Activated T-helper 1 cell treated with anti-CD3 and anti-CD28 coated beads, Interleukin-12 subunit alpha, Interleukin-12 subunit beta, Interleukin-2, Interleukin-4 antibody, amounts not matched to agents 30 ng/mL and 10 ng/mL and 1 ng/mL, durations not matched to agents 14 hours and 24 hours and 36 hours (primary cell): ENCODE measurements around the gene INAFM2. TPM values are rescaled to one million over a fixed set of nuclear protein-coding genes. Genes with fewer than 3 reads are reported as not detected.

Experiments used
- DNase-seq: peaks from one replicate; pipeline ENCODE4 v3.0.0; 2021; ENCODE audit warnings: low spot score
- H3K27ac Mint-ChIP-seq: one replicate; pipeline ENCODE4 v1.8.0; 2021; ENCODE audit warnings: mild to moderate bottlenecking, mixed read lengths
- H3K27me3 Mint-ChIP-seq: one replicate; pipeline ENCODE4 v1.8.0; 2022; ENCODE audit warnings: mild to moderate bottlenecking, moderate library complexity, mixed read lengths; ENCODE audit not compliant: insufficient read depth
- H3K36me3 Mint-ChIP-seq: one replicate; pipeline ENCODE4 v1.8.0; 2021; ENCODE audit warnings: low read depth, mixed read lengths
- H3K4me1 Mint-ChIP-seq: one replicate; pipeline ENCODE4 v1.8.0; 2021; ENCODE audit warnings: low read depth, mixed read lengths
- H3K4me3 Mint-ChIP-seq: one replicate; pipeline ENCODE4 v1.8.0; 2021; ENCODE audit warnings: mild to moderate bottlenecking, moderate library complexity, mixed read lengths
- H3K9me3 Mint-ChIP-seq: one replicate; pipeline ENCODE4 v1.8.0; 2021; ENCODE audit warnings: mixed read lengths
- intact Hi-C: fragments of 100-400 bp; cut with micrococcal nuclease; formaldehyde crosslinking; loops from one replicate; pipeline ENCODE4 v1.15.1; 2024
- total RNA-seq: library from RNA; stranded (reverse); gene quantifications from 2 replicates; pipeline ENCODE4 v1.2.3, GENCODE V29; 2022

Gene INAFM2
- total RNA-seq, 1 donor from 2014 or later: 19.2 TPM

GRCh38 chr15:40358471-40359353, 35.2 kb downstream of the INAFM2 start:
- no peaks in the 10 kb centered on the region for H3K9me3 Mint-ChIP-seq
- peak overlapping the region; percentile 80 for H3K4me3 Mint-ChIP-seq
- peaks cover 25% of the 10 kb centered on the region for H3K27me3 Mint-ChIP-seq
- H3K36me3 Mint-ChIP-seq: no peaks in the 10 kb centered on the region
- peak overlapping the region; percentile 6 for H3K27ac Mint-ChIP-seq
- intact Hi-C loops: loop anchor here (1.0 kb wide), 4 partner anchors 10 to 47 kb away; partner anchors contain the start of genes INAFM2, IVD and KNSTRN
- H3K4me1 Mint-ChIP-seq: no peaks in the 10 kb centered on the region
- DNase-seq: peak; percentile 31

- DNase-seq: no peak
- intact Hi-C loops: no loop called here
Measured at GRCh38 chr15:40360015-40360414, 36.5 kb downstream of the INAFM2 start.

DNA sequence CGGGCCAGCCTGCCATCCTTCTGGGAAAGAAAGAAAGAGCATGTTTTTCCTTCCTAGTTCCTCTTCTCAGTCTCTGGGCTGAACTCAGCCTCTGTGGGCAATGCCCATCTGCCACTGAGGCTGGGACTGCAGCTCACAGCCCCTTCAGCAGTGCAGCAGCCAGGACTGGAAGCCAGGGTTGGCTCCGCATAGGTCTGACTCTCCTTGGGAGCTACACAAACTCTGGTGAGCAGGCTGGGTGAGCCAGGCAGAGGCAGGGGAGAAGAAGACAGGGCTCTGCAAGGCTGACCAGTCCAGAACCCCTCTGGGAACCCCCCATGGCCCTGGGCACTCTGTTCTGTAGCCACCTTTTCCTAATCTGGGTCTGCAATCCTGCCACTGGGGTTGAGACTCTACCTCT, 38.1 kb downstream of the INAFM2 start:
- peaks cover 17% of the 10 kb centered on the region for H3K27me3 Mint-ChIP-seq
- no peak overlapping the region for H3K27ac Mint-ChIP-seq
- H3K36me3 Mint-ChIP-seq: no peaks in the 10 kb centered on the region
- intact Hi-C loops: no loop called here
- H3K4me1 Mint-ChIP-seq: no peaks in the 10 kb centered on the region
- no peak overlapping the region for H3K4me3 Mint-ChIP-seq
- no peak for DNase-seq
- no peaks in the 10 kb centered on the region for H3K9me3 Mint-ChIP-seq

More at GRCh38 chr15:40360015-40360414, 36.5 kb downstream of the INAFM2 start:
- no peak overlapping the region for H3K27ac Mint-ChIP-seq
- peaks cover 17% of the 10 kb centered on the region for H3K27me3 Mint-ChIP-seq
- no peaks in the 10 kb centered on the region for H3K36me3 Mint-ChIP-seq
- no peak overlapping the region for H3K4me3 Mint-ChIP-seq
- no peaks in the 10 kb centered on the region for H3K4me1 Mint-ChIP-seq
- H3K9me3 Mint-ChIP-seq: no peaks in the 10 kb centered on the region

DNA sequence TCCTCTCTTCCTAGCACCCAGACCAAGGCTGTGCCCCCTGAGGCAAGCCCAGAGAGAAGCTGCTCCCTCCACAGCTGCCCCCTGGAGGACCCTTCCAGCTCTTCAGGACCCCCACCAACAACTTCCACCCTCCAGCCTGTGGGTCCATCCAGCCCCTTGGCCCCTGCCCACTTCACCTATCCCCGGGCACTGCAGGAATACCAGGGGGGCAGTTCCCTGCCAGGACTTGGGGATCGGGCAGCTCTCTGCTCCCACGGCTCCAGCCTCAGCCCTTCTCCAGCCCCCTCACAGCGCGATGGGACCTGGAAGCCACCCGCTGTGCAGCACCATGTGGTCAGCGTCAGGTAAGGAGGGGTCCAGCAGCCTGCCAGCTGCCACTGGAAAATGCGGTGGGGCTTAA, 40.1 kb downstream of the INAFM2 start:
- DNase-seq: no peak
- peaks cover 11% of the 10 kb centered on the region for H3K4me1 Mint-ChIP-seq
- no peaks in the 10 kb centered on the region for H3K9me3 Mint-ChIP-seq
- no peak overlapping the region for H3K4me3 Mint-ChIP-seq
- H3K36me3 Mint-ChIP-seq: no peaks in the 10 kb centered on the region
- intact Hi-C loops: no loop called here
- H3K27ac Mint-ChIP-seq: no peak overlapping the region
- peaks cover 16% of the 10 kb centered on the region for H3K27me3 Mint-ChIP-seq

- no peak overlapping the region for H3K27ac Mint-ChIP-seq
- H3K4me1 Mint-ChIP-seq: peaks cover 11% of the 10 kb centered on the region
- H3K27me3 Mint-ChIP-seq: peaks cover 12% of the 10 kb centered on the region
- intact Hi-C loops: no loop called here
- no peak overlapping the region for H3K4me3 Mint-ChIP-seq
- DNase-seq: no peak
- H3K36me3 Mint-ChIP-seq: no peaks in the 10 kb centered on the region
- no peaks in the 10 kb centered on the region for H3K9me3 Mint-ChIP-seq
Measured at GRCh38 chr15:40364251-40364650, 40.8 kb downstream of the INAFM2 start.

GRCh38 chr15:40365016-40365415, 41.5 kb downstream of the INAFM2 start:
- peaks cover 11% of the 10 kb centered on the region for H3K4me1 Mint-ChIP-seq
- peaks cover 8% of the 10 kb centered on the region for H3K27me3 Mint-ChIP-seq
- no peak overlapping the region for H3K27ac Mint-ChIP-seq
- no peak overlapping the region for H3K4me3 Mint-ChIP-seq
- intact Hi-C loops: no loop called here
- H3K36me3 Mint-ChIP-seq: no peaks in the 10 kb centered on the region
- no peak for DNase-seq
- H3K9me3 Mint-ChIP-seq: no peaks in the 10 kb centered on the region

GRCh38 chr15:40365624-40366456, 42.3 kb downstream of the INAFM2 start:
- Mint-ChIP-seq H3K9me3 (no peaks in the 10 kb centered on the region), H3K27me3 (peaks cover 8% of the 10 kb centered on the region), H3K4me3 (no peak overlapping the region), H3K4me1 (peaks cover 11% of the 10 kb centered on the region), H3K27ac (no peak overlapping the region), H3K36me3 (no peaks in the 10 kb centered on the region)
- DNase-seq: no peak
- intact Hi-C loops: no loop called here

- no peaks in the 10 kb centered on the region for H3K36me3 Mint-ChIP-seq
- peaks cover 14% of the 10 kb centered on the region for H3K27me3 Mint-ChIP-seq
- H3K9me3 Mint-ChIP-seq: no peaks in the 10 kb centered on the region
- intact Hi-C loops: no loop called here
- peak overlapping the region; percentile 75 for H3K4me3 Mint-ChIP-seq
- no peak for DNase-seq
- no peak overlapping the region for H3K27ac Mint-ChIP-seq
- H3K4me1 Mint-ChIP-seq: peaks cover 11% of the 10 kb centered on the region
Measured at GRCh38 chr15:40366457-40367370, 43.2 kb downstream of the INAFM2 start.

GRCh38 chr15:40367371-40367685, 43.8 kb downstream of the INAFM2 start:
- no peak for DNase-seq
- Mint-ChIP-seq H3K36me3 (no peaks in the 10 kb centered on the region), H3K9me3 (no peaks in the 10 kb centered on the region), H3K4me3 (peak overlapping the region; percentile 75), H3K4me1 (peaks cover 11% of the 10 kb centered on the region), H3K27me3 (peaks cover 14% of the 10 kb centered on the region), H3K27ac (no peak overlapping the region)
- intact Hi-C loops: no loop called here

DNA sequence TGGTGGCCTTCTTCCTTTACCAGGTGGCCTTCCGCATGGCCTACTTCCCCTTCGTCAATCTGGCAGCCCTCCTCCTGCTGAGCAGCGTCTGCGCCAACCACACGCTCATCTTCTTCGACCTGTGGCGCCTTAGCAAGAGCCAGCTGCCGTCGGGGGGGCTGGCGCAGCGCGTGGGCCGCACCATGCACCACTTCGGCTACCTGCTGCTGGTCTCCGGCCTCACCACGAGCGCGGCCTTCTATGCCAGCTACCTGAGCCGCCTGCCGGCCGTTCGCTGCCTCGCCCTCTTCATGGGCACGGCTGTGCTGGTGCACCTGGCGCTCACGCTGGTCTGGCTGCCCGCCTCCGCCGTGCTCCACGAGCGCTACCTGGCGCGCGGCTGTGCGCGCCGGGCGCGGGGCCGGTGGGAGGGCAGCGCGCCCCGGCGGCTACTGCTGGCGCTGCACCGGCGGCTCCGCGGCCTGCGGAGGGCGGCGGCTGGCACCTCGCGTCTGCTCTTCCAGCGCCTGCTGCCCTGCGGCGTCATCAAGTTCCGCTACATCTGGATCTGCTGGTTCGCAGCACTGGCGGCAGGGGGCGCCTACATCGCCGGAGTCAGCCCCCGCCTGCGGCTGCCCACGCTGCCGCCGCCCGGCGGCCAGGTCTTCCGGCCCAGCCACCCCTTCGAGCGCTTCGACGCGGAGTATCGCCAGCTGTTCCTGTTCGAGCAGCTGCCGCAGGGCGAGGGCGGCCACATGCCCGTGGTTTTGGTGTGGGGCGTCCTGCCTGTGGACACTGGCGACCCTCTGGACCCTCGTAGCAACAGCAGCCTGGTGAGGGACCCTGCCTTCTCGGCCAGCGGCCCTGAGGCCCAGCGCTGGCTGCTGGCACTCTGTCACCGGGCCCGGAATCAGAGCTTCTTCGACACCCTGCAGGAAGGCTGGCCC, 44.5 kb downstream of the INAFM2 start:
- Mint-ChIP-seq H3K36me3 (no peaks in the 10 kb centered on the region), H3K4me1 (peaks cover 11% of the 10 kb centered on the region), H3K9me3 (no peaks in the 10 kb centered on the region), H3K27ac (no peak overlapping the region), H3K4me3 (peak overlapping the region; percentile 75), H3K27me3 (peaks cover 12% of the 10 kb centered on the region)
- peak; percentile 83 for DNase-seq
- intact Hi-C loops: loop anchor here (1.0 kb wide), 5 partner anchors 10 to 54 kb away; partner anchors contain the start of genes DISP2 and KNSTRN

DNA sequence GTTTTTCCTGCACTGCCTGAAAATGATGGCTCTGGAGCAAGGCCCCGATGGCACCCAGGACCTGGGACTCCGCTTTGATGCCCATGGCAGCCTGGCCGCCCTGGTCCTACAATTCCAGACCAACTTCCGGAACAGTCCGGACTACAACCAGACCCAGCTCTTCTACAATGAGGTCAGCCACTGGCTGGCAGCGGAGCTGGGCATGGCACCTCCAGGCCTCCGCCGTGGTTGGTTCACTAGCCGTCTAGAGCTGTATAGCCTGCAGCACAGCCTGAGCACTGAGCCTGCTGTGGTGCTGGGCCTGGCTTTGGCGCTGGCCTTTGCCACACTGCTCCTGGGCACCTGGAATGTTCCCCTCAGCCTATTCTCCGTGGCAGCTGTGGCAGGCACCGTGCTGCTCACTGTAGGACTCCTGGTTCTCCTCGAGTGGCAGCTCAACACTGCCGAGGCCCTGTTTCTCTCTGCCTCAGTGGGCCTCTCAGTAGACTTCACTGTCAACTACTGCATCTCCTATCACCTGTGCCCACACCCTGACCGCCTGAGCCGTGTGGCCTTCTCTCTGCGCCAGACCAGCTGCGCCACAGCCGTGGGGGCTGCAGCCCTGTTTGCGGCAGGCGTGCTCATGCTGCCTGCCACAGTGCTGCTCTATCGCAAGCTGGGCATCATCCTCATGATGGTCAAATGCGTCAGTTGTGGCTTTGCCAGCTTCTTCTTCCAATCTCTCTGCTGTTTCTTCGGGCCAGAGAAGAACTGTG, 45.4 kb downstream of the INAFM2 start:
- Mint-ChIP-seq H3K4me1 (peaks cover 11% of the 10 kb centered on the region), H3K9me3 (no peaks in the 10 kb centered on the region), H3K27me3 (peaks cover 12% of the 10 kb centered on the region), H3K4me3 (peak overlapping the region; percentile 30), H3K36me3 (no peaks in the 10 kb centered on the region), H3K27ac (no peak overlapping the region)
- no peak for DNase-seq
- intact Hi-C loops: loop anchor here (1.0 kb wide), 5 partner anchors 11 to 53 kb away; partner anchors contain the start of genes DISP2 and KNSTRN
